HFFc6 (cell line): ENCODE data around the gene PWWP2A. TPM values are rescaled to one million over a fixed set of nuclear protein-coding genes. Genes with fewer than 3 reads are reported as not detected.
"Not testable (repeated sequence)": the region's sequence is repeated elsewhere in the genome, so short reads cannot be mapped to it uniquely, and the experiment has no call there.

ENCODE experiments used
- DNase-seq: peaks from one replicate; pipeline ENCODE4 v3.0.0-alpha.2; 2018
- H3K27ac Mint-ChIP-seq: 2 replicates; pipeline ENCODE4 v1.8.0; 2020; ENCODE audit warnings: mild to moderate bottlenecking, mixed read lengths
- H3K27me3 Mint-ChIP-seq: 2 replicates; pipeline ENCODE4 v1.8.0; 2021; ENCODE audit warnings: mild to moderate bottlenecking, moderate library complexity, mixed read lengths; ENCODE audit not compliant: insufficient read depth
- H3K36me3 Mint-ChIP-seq: 2 replicates; pipeline ENCODE4 v1.8.0; 2021; ENCODE audit warnings: low read depth, mixed read lengths
- H3K4me1 Mint-ChIP-seq: 2 replicates; pipeline ENCODE4 v1.8.0; 2020; ENCODE audit warnings: low read depth, mixed read lengths
- H3K4me3 Mint-ChIP-seq: 2 replicates; pipeline ENCODE4 v1.8.0; 2020; ENCODE audit warnings: mild to moderate bottlenecking, moderate library complexity, mixed read lengths
- H3K9me3 Mint-ChIP-seq: 2 replicates; pipeline ENCODE4 v1.8.0; 2020; ENCODE audit warnings: mild to moderate bottlenecking, mixed read lengths
- total RNA-seq, 6 experiments: library from RNA; stranded (reverse); fragmentation: NEBNext Ultra II Directional; extraction: Animal tissue kit (Norgen Biotek cat#: 25700); gene quantifications; 2 replicates in 1 of 6; 3 replicates in 5 of 6; pipeline ENCODE4 v1.2.3, GENCODE V29; 2021
- TF ChIP-seq, protein P1 (sequence below): fragments of 200-600 bp; sonication (generic); IDR thresholded peaks from 2 replicates; pipeline ENCODE4 v1.5.0; 2021; ENCODE audit warnings: antibody characterized with exemption, mild to moderate bottlenecking

Gene PWWP2A
- total RNA-seq, 6 experiments from 2014 or later: 11.3 to 12.7 (median 12.3) TPM

DNA sequence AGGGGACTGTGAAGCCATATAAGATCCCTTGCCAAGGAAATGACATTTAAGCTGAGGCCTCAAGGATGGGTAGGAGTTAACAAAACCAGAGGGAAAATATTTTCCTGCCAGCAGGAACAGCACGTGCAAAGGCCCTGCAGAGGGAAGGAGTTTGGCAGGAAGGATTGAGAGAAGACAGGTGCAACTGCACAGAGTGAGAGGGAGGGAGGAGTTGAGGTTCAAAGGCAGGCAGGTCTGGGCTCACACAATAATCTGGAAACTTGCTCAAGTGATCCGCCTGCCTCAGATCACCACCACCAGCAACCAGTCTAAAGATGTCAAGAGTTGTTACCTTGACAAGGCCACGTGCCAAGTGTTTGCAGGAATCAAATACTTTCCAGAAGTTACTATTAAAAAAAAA lies 31.1 kb upstream of the PWWP2A start:
- no peak overlapping the region for H3K27ac Mint-ChIP-seq
- DNase-seq: no peak
- TF ChIP-seq, protein P1, sequence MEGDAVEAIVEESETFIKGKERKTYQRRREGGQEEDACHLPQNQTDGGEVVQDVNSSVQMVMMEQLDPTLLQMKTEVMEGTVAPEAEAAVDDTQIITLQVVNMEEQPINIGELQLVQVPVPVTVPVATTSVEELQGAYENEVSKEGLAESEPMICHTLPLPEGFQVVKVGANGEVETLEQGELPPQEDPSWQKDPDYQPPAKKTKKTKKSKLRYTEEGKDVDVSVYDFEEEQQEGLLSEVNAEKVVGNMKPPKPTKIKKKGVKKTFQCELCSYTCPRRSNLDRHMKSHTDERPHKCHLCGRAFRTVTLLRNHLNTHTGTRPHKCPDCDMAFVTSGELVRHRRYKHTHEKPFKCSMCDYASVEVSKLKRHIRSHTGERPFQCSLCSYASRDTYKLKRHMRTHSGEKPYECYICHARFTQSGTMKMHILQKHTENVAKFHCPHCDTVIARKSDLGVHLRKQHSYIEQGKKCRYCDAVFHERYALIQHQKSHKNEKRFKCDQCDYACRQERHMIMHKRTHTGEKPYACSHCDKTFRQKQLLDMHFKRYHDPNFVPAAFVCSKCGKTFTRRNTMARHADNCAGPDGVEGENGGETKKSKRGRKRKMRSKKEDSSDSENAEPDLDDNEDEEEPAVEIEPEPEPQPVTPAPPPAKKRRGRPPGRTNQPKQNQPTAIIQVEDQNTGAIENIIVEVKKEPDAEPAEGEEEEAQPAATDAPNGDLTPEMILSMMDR: no peak
- H3K27me3 Mint-ChIP-seq: no peaks in the 10 kb centered on the region; the same call in none of the 2 replicates
- peaks cover 17% of the 10 kb centered on the region for H3K4me1 Mint-ChIP-seq
- no peaks in the 10 kb centered on the region for H3K9me3 Mint-ChIP-seq
- no peaks in the 10 kb centered on the region for H3K36me3 Mint-ChIP-seq
- no peak overlapping the region for H3K4me3 Mint-ChIP-seq

DNA sequence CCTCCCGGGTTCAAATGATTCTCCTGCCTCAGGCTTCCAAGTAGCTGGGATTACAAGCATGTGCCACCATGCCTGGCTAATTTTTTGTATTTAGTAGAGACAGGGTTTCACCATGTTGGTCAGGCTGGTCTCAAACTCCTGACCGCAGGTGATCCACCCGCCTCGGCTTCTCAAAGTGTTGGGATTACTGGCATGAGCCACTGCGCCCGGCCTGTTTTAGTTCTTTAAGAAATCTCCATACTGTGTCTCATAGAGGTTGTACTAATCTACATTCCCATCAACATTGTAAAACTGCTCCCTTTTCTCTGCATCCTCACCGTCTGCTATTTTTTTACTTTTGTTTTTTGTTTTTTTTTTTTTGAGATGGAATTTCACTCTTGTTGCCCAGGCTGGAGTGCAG lies 25.2 kb upstream of the PWWP2A start:
- H3K27me3 Mint-ChIP-seq, H3K4me3 Mint-ChIP-seq, H3K36me3 Mint-ChIP-seq, DNase-seq, H3K27ac Mint-ChIP-seq, H3K9me3 Mint-ChIP-seq: not testable (repeated sequence)
- H3K4me1 Mint-ChIP-seq: peaks cover 11% of the 10 kb centered on the region; the same call in 1 of the 2 replicates

DNA sequence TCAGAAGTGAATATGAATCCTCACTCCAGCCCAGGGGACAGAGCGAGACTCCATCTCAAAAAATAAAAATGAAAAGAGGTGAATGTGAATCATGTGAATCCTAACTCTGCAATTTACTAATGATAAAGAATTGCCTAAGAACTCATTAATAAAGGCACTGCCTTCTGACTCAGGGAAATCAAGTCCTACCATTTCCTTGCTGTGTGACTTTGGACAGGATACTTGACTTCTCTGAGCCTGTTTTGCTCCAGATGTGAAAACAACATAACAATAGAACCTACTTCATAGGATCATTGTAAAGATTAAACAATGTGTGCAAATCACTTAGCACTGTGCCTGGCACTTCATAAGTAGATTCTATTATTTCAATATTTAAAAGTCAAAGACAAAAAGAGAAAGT lies 15.1 kb upstream of the PWWP2A start:
- H3K4me3 Mint-ChIP-seq: no peak overlapping the region
- no peaks in the 10 kb centered on the region for H3K36me3 Mint-ChIP-seq
- H3K27ac Mint-ChIP-seq: no peak overlapping the region
- H3K27me3 Mint-ChIP-seq: no peaks in the 10 kb centered on the region
- H3K9me3 Mint-ChIP-seq: no peaks in the 10 kb centered on the region
- no peak for DNase-seq
- TF ChIP-seq, protein P1: no peak
- peaks cover 4% of the 10 kb centered on the region; the same call in 1 of the 2 replicates for H3K4me1 Mint-ChIP-seq

DNA sequence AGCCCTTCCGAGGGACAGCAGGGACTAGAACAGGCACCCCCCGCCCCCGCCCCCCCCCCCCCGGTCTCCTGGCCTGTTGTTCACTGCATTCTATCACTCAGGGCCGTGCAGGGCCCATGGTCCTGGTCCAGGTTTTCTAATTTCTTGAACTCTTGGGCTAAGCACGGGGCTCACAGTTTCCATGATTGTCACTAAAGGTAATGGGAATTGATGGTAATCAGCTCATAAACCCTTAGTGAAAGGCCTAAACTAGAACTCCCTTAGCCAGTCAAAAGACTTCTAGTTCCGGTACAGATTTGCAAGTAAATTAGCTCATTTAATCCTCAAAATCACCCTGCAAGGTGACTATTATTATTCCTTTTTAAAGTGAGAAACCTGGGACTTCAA lies 14.7 kb upstream of the PWWP2A start:
- no peaks in the 10 kb centered on the region for H3K27me3 Mint-ChIP-seq
- no peak overlapping the region for H3K4me3 Mint-ChIP-seq
- TF ChIP-seq, protein P1: no peak
- no peaks in the 10 kb centered on the region for H3K9me3 Mint-ChIP-seq
- no peaks in the 10 kb centered on the region for H3K36me3 Mint-ChIP-seq
- peaks cover 4% of the 10 kb centered on the region; the same call in 1 of the 2 replicates for H3K4me1 Mint-ChIP-seq
- H3K27ac Mint-ChIP-seq: no peak overlapping the region
- no peak for DNase-seq

DNA sequence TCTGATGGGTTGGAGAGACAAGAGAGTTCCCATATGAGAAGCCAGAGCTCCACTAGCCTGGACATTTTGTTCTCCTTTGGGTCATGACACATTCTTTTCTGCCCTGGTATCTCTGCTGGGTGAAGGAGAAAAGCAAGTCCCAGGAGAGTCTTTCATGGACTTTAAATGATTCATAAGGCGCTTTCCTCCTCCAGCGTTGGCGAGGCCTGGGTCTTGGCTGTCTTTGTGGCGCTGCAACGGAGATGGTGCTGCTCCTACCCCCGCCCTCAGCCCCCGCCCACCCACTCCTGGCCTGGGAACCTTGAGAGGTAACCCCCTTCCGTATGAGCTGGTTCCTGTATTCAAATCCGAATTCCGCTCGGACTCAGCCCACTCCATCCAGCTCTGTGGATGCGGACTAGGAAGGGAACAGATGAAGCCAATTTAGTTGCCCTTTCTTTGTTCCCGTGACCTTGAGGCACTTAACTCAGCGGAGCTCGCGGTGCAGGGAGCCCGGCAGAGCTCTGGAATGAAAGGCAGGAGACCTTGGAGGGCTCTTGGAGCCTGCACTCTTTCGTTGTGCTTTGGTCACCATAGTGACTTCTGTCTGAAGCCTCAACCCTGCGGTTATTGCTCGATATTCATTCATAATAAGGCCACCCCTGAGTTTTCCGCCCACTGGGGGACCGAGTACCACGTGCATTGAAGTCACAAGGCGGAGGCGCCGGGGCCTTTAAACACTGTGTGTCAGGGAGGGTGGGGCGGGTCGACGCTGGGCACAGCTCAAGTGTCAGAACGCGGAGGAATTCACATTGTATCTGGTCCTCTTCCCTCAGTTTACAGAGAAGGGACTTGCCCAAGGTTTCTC lies 14.0 kb upstream of the PWWP2A start:
- Mint-ChIP-seq H3K4me3 (no peak overlapping the region), H3K27ac (no peak overlapping the region), H3K9me3 (no peaks in the 10 kb centered on the region), H3K36me3 (no peaks in the 10 kb centered on the region), H3K4me1 (peaks cover 5% of the 10 kb centered on the region; the same call in 1 of the 2 replicates), H3K27me3 (no peaks in the 10 kb centered on the region)
- TF ChIP-seq, protein P1: no peak
- DNase-seq: no peak

DNA sequence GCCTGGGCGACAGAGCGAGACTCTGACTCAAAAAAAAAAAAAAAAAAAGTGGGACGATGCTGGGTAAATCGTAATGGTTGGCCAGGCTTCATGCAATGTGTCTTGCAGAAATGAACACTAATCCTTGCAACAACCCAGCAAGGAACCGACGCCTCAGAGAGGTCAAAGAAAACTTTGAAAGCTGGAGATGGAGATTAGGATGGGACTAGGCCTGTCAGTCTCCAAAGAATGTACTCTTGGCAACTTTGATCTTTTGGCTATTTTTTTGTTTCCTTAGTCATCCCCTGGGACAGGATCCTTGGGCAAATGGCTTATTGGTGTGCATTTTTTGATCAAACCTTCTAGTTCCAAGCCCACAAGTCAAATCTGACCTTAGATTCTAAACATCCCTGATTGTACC lies 10.6 kb upstream of the PWWP2A start:
- H3K9me3 Mint-ChIP-seq: no peaks in the 10 kb centered on the region
- H3K36me3 Mint-ChIP-seq: no peaks in the 10 kb centered on the region
- peaks cover 9% of the 10 kb centered on the region; the same call in 1 of the 2 replicates for H3K4me1 Mint-ChIP-seq
- H3K27ac Mint-ChIP-seq: no peak overlapping the region
- H3K4me3 Mint-ChIP-seq: no peak overlapping the region
- peak; percentile 1 for DNase-seq
- TF ChIP-seq, protein P1: no peak
- H3K27me3 Mint-ChIP-seq: peaks cover 2% of the 10 kb centered on the region
